ENCODE data around the gene CHCHD1.

GRCh38 chr10:73819081-73819480, 37.2 kb downstream of the CHCHD1 start:
- TF ChIP-seq EZH2 (IDR thresholded peaks at IDR 0.05; ENCODE audit: insufficient read depth, low read length) (no peak), CTCF (IDR thresholded peaks at IDR 0.05; ENCODE audit: insufficient read depth, low read depth, low read length) (no peak)
